Activated T-helper 1 cell treated with anti-CD3 and anti-CD28 coated beads, Interleukin-2, amount 50 U/mL, for 16 hours (primary cell): Measurements from ENCODE around the gene HDLBP.

Experiments
- DNase-seq, 2 donors: peaks; one replicate each; pipeline ENCODE4 v3.0.0-alpha.2; 2020; ENCODE audit warnings: low read depth in 1 of 2, low spot score in 1 of 2

Gene HDLBP, protein sequence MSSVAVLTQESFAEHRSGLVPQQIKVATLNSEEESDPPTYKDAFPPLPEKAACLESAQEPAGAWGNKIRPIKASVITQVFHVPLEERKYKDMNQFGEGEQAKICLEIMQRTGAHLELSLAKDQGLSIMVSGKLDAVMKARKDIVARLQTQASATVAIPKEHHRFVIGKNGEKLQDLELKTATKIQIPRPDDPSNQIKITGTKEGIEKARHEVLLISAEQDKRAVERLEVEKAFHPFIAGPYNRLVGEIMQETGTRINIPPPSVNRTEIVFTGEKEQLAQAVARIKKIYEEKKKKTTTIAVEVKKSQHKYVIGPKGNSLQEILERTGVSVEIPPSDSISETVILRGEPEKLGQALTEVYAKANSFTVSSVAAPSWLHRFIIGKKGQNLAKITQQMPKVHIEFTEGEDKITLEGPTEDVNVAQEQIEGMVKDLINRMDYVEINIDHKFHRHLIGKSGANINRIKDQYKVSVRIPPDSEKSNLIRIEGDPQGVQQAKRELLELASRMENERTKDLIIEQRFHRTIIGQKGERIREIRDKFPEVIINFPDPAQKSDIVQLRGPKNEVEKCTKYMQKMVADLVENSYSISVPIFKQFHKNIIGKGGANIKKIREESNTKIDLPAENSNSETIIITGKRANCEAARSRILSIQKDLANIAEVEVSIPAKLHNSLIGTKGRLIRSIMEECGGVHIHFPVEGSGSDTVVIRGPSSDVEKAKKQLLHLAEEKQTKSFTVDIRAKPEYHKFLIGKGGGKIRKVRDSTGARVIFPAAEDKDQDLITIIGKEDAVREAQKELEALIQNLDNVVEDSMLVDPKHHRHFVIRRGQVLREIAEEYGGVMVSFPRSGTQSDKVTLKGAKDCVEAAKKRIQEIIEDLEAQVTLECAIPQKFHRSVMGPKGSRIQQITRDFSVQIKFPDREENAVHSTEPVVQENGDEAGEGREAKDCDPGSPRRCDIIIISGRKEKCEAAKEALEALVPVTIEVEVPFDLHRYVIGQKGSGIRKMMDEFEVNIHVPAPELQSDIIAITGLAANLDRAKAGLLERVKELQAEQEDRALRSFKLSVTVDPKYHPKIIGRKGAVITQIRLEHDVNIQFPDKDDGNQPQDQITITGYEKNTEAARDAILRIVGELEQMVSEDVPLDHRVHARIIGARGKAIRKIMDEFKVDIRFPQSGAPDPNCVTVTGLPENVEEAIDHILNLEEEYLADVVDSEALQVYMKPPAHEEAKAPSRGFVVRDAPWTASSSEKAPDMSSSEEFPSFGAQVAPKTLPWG (N-terminal part only)

DNA sequence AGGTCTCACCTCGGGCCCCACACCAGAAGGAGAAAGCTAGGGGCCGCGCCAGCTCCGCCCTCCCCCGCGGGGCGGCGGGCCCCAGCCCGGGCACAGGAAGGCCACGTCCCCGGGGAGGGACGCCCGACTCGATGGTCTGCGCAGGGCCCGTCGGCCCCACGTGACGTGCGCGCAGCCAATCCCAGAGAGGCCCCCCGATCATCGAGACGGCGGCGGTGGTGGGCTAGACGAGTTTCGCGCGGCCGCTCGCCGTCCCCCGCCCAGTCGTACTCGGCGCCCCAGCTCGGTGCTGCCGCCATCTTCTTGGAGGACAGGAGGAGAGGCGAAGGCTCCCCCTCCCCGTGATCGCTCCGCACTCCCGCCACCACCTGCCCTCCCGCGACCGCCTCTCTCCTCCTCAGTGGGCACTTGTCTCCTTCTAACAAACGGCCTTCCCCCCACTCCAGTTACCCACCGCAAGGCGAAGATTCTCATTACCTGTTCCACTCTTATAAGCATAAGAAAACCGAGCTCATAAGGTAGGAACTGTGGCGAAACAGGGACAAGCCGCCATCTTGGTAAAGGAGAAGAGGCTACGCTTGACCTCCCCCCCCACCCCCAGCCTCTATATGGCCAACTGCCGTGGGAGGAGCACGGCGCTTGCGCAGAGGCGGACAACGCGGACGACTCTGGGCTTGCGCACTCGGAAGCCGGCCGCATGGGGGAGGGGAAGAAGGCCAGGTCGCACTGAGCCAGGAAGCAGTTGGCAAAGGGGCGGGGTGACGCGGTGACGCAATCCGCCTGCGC lies at the start of gene HDLBP:
TSS of gene HDLBP (minus strand) at position 580 of the 786 bp plus-strand sequence. CDS start 48,803 bp downstream, outside the sequence.
- DNase-seq = peak; percentile 100

DNA sequence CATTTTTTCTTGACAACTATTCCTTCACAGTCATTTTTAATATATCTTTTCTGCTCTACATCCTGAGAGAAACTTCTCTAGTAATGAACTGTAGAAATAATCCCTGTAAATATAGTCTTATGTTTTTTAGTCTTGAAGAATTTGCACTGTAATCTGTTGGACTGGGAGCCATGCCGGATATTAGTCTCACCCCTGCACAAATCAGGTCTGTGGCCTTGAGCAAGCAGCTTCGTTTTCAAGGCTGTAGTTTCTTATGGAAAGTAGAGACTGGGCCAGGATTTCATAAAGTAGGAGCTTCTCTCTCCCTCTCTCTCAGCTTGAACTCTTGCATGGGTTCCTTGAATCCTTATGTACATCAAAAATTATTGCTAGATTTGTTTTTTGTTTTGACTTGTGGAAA lies 49.3 kb upstream of the HDLBP start:
- DNase-seq = no peak

- DNase-seq = no peak
Observed at GRCh38 chr2:241363426-241363825, 48.0 kb upstream of the HDLBP start.

DNA sequence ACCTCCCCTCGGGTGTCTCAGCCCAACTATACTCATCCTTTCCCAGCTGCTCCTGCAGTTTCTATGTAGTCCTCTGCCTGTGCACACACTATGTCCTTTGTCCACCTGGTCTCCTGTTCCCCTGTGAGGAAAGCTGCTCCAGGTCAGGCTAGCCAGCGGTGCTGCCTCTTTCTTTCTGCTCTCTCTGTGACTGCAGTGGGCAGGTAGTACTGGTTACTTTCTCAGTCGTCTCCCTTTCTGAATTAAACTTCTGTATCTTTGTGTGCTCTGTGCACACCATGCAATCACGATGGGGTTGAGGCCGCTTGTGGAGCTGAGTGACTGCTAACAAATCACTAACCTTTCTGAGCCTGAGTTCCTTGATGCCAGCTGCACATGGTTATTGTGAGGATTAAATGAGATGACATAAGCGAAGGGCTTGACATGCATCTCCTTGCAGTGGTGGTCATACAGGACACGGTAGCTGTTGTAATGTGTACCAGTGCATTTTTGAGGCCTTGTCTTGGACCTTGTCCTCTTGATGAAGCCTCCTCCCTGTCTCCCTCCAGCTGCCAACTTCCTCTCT lies 44.1 kb upstream of the HDLBP start:
- no peak for DNase-seq

DNA sequence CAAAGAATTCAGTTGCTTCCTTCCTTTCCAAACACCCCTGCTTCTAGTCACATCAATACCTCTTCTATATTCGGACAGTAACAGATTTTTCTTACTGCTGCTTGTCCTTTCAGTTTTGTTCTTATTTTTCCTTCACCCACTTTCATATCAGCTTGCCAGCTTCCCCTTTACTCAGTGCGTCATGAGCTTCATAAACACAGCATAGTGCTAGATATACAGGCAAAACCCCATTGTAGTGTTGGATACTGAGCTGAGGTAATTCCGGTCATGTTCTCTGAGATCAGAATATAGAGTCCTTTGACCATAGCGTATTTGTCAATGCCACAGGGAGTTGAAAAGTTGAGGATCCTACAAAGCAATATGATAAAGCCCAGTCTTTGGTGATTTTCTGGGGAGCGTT lies 43.0 kb upstream of the HDLBP start:
- no peak for DNase-seq

- no peak for DNase-seq
Observed at GRCh38 chr2:241357531-241357930, 42.1 kb upstream of the HDLBP start.

GRCh38 chr2:241356871-241357260 lies 41.4 kb upstream of the HDLBP start:
- no peak for DNase-seq

DNA sequence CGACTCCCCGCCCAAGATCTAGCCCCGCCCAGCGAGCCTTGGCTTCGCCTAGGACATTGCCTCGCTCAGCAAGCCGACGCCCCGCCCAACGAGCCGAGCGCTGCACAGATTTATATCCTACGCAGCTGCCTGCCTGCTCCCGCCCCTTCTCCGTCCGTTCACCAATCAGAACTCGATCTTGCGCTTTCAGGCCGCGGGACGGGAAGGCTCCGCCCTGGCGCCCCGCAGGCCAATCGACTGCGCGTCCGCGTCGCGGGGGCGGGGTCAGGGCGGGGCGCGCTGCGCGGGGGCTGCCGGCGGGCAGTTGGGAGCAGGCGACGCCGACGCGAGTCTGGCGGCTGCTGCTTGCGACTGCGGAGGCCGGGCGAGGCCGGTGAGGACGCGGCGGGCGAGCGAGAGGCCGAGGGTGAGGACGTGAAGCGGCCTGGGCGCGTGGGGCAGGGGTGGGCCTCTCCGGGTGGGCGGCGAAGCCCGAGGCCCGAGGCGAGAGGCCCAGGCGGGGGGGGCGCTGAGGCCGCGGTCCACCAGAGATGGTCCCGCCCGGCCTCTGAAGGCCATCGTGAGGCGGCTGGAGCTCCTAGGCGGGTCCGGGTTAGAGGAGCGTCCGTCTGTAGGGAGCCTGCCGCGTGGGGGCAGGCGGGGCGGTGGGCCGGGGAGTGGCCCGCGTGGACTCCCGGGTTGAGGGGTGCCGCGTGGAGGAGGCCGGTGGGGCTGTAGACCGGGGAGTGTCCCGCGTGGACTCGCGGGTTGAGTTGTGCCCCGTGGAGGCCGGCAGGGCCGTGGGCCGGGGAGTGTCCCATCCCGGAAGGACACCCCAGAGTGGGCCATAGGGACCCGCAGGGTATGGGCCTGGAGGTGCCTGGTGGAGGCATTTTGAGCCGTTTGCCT lies 40.8 kb upstream of the HDLBP start, which contains the start of gene FARP2:
TSS of gene FARP2 (plus strand) at position 303 of the 888 bp plus-strand sequence. CDS start 16,823 bp downstream, outside the sequence.
- peak; percentile 89 to 92 for DNase-seq

GRCh38 chr2:241354668-241355658 lies 39.5 kb upstream of the HDLBP start:
- DNase-seq = peak; percentile 34 to 55

DNA sequence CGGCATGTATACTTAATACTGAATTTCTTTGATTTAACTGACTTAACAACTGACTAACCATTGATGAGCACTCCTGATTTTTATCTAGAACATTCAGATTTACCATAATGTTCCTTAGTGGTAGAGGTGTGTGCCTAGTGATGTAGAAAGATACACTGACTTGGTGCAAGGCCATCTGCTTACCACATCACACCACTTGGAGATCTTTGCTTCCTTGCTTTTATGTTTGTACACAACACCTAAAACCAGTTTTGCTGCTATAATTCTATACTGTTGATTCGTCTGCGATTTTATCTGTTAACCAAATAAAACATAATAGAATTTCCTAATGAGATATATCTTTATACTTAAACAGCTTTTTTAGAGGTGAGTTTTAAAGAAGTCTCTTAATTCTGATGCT lies 36.8 kb upstream of the HDLBP start:
- no peak for DNase-seq

DNA sequence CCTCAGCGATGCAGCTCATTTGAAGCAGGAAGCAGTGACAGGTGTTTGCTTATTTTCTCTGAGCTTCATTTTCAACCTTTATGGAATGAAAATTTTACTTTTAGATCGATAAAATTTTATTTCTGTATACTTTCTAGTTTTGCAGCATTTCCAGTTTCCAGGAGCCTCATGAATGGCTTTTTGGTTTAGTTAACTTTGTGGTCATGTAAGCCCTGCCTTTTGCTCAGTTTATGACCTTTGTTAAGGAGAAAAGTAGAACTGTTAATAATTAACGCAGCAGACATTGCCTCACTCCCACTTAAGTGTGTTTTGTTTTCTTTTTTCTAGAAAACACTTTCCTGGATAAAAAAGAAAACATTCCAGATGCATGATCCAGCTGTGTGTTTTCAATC lies 36.2 kb upstream of the HDLBP start:
- no peak for DNase-seq

GRCh38 chr2:241350878-241351639 lies 35.6 kb upstream of the HDLBP start:
- DNase-seq = no peak

DNA sequence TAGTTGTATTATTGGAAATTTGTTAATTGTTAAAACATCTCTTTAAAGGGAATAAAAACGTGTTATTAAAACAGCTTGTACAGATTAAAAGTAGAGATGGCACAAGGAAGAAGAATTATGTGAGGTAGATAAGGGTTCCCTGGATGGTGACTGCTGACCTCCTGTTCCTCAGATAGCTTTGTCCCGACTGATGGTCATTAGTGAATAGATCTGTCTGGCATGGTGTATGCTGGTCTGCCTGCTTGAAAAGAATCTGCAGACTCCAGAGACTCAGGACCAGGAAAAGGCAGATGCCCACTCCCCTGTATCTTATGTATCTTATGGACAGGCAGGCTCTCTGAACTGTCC lies 35.0 kb upstream of the HDLBP start:
- no peak for DNase-seq

- no peak for DNase-seq
Observed at GRCh38 chr2:241349941-241350340, 34.5 kb upstream of the HDLBP start.

DNA sequence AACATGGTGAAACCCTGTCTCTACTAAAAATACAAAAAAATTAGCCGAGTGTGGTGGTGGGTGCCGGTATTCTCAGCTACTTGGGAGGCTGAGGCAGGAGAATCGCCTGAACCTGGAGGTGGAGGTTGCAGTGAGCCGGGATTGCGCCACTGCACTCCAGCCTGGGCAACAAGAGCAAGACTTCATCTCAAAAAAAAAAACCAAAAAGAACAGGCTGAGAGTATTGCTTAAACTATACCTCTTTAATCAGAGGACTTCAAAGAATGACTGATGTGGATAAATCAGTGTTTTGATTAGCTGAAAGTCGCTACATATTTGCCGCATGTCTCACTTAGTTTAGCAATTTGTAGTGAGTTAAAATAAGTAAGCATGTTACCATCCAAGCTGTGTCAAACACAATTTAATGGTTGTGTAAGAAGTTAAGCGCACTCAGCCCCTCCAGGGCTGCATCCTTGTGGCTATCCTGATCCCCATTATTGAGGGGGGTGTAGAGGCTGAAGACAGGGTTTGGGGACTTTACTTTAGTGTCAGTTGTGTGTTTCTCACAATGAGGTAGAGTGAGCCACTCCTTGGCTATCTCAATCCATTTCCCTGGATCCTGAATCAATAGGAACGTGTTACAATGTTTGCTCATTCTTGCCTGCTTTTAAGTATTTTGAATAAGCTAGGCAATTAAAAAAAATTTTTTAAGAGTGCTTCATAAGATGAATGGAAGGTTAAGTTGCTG lies 29.6 kb upstream of the HDLBP start:
- DNase-seq = no peak

GRCh38 chr2:241340631-241341163 lies 25.2 kb upstream of the HDLBP start:
- DNase-seq = no peak
